ENCODE measurements around the gene CNEP1R1.

DNA sequence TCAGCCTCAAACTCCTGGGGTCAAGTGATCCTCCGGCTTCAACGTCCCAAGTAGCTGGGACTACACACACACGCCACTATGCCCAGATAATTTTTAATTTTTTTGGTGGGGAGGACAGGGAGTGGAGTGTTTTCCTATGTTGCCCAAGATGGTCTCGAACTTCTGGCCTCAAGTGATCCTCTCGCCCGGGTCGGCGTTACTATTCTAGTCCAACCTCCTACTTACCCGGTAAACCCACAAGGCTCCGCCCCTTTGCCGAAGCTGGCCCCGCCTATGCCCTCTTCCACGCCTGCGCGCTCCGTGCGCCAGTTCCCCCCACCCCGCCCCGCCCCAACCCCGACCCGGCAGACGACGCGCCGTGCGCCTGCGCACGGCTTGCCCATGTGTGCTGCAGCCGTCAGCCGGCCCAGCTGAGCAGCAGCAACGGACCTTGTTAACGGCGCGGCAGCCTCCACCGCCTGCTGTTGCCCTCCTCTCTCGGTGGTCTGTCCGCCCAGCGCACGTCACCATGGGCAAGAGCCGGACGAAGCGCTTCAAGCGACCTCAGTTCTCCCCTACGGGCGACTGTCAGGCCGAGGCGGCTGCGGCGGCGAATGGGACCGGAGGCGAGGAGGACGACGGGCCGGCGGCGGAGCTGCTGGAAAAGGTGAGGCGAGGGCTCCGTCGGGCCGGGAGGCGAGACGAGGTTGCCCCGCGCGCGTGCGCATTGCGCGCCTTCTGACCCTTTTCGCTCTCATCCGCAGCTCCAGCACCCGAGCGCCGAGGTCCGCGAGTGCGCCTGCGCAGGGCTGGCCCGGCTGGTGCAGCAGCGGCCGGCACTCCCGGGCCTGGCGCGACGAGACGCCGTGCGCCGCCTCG is 40.8 kb downstream of the CNEP1R1 start, which contains the start of gene HEATR3:
- TF ChIP-seq EZH2 (IDR thresholded peaks at IDR 0.05): no peak
- TF ChIP-seq POLR2AphosphoS5 (IDR thresholded peaks at IDR 0.05; ENCODE audit: borderline replicate concordance, low read depth, low read length): peak; percentile 75; the same call in 1 of the 2 replicates
- no peak for TF ChIP-seq FOXP2 (optimal IDR thresholded peaks at IDR 0.05; ENCODE audit: control extremely low read depth, extremely low read length, insufficient read depth)

Measured in SK-N-MC (cell line).